Measurements from ENCODE around the gene UACA. TPM values are rescaled to one million over a fixed set of nuclear protein-coding genes. Genes with fewer than 3 reads are reported as not detected.

Gene UACA
- total RNA-seq, 1 experiment from 2014 or later: 38.0 TPM

- H3K36me3 Mint-ChIP-seq (ENCODE audit: insufficient read depth in 1 of 3, low read depth in 3 of 3): 0 out of 7 replicates have a peak, but pooled peaks cover 0 to 1% (median 0%) of the 10 kb centered on the region in 3 experiments
- no peaks in the 10 kb centered on the region for H3K27me3 Mint-ChIP-seq (ENCODE audit: low read depth)
- Histone ChIP-seq H3K4me2 (ENCODE audit: insufficient read depth, insufficient read length, low read length) (no peak overlapping the region), H2BK15ac (ENCODE audit: low read depth, low read length) (no peak overlapping the region), H4K91ac (ENCODE audit: insufficient read length, low read depth, low read length) (no peak overlapping the region), H3K9ac (ENCODE audit: extremely low read depth, insufficient read length, low read length) (no peak overlapping the region), H3K23ac (ENCODE audit: insufficient read length, low read depth, low read length) (no peak overlapping the region), H2BK5ac (ENCODE audit: insufficient read length, low read length) (no peak overlapping the region), H3K27ac (ENCODE audit: insufficient read length, low read depth, low read length) (no peak overlapping the region), H3K4ac (ENCODE audit: low read depth, low read length) (no peak overlapping the region), H3K56ac (ENCODE audit: insufficient read length, low read depth, low read length) (no peak overlapping the region), H2BK20ac (ENCODE audit: low read depth, low read length, poor library complexity, severe bottlenecking) (no peak overlapping the region), H2AK5ac (ENCODE audit: insufficient read length, low read length) (no peak overlapping the region), H3K27me3 (ENCODE audit: insufficient read depth, low read length) (no peaks in the 10 kb centered on the region), H3K79me1 (ENCODE audit: insufficient read depth, low read depth, low read length, poor library complexity, severe bottlenecking) (peaks cover 4% of the 10 kb centered on the region), H3K14ac (ENCODE audit: insufficient read depth, low read length) (no peak overlapping the region), H3K4me1 (ENCODE audit: insufficient read depth, low read length) (peaks cover 7% of the 10 kb centered on the region; the same call in 1 of the 2 replicates), H3K18ac (ENCODE audit: insufficient read length, low read depth, low read length) (no peak overlapping the region), H4K8ac (replicated peaks; ENCODE audit: insufficient read length, low read depth, low read length) (no peak overlapping the region), H3K79me2 (ENCODE audit: insufficient read depth, low read length) (no peaks in the 10 kb centered on the region), H3T11ph (ENCODE audit: low read length) (no peak overlapping the region), H4K5ac (ENCODE audit: insufficient read length, low read depth, low read length) (no peak overlapping the region), H2BK120ac (ENCODE audit: low read depth, low read length, poor library complexity, severe bottlenecking) (no peak overlapping the region), H3K23me2 (ENCODE audit: insufficient read length, low read depth, low read length, poor library complexity, severe bottlenecking) (no peaks in the 10 kb centered on the region), H4K20me1 (ENCODE audit: control insufficient read depth, insufficient read depth, insufficient read length) (no peaks in the 10 kb centered on the region), H2AFZ (ENCODE audit: low read length) (no peak overlapping the region), H2BK12ac (ENCODE audit: insufficient read length, low read depth, low read length) (no peak overlapping the region), H3K9me3 (ENCODE audit: control insufficient read depth, low read depth, low read length) (no peaks in the 10 kb centered on the region)
- WGBS (ENCODE audit: extremely low coverage, insufficient read length, low lambda C conversion rate): no CpG with 5 or more reads among the region's 4 CpGs
- peaks cover 39 to 43% of the 10 kb centered on the region in 2 experiments for H3K4me1 Mint-ChIP-seq
- TF ChIP-seq CTCF (conservative IDR thresholded peaks at IDR 0.05): no peak
- H3K9me3 Mint-ChIP-seq: no peaks in the 10 kb centered on the region
- H3K27ac Mint-ChIP-seq: no peak overlapping the region
- H3K4me3 Mint-ChIP-seq: no peak overlapping the region
- no peak for DNase-seq
Observed at GRCh38 chr15:70707686-70708300, 55.6 kb downstream of the UACA start.

Data from H9 (cell line).